RWPE1 (cell line): ENCODE results near the gene GPATCH2.

ENCODE experiments used
- CTCF ChIA-PET: fragments of 350-600 bp; sonication (Branson Sonifier 250); formaldehyde crosslinking; extraction: SDS; loops from one replicate; lab custom pipeline; 2021; lab: Yijun Ruan, JAX
- POLR2A ChIA-PET: fragments of 400-600 bp; formaldehyde crosslinking; extraction: SDS; loops from one replicate; lab custom pipeline; 2020; ENCODE audit warnings: antibody characterized with exemption; ENCODE audit not compliant: low non-redundant PET; lab: Yijun Ruan, JAX
- DNase-seq: peaks from one replicate; pipeline ENCODE4 v3.0.0; 2012; ENCODE audit warnings: low spot score
- H3K27ac ChIP-seq: fragments of 450-650 bp; 2 replicates; pipeline ENCODE4 v1.5.1; 2017
- TF ChIP-seq, protein P1 (sequence below): fragments of 450-650 bp; conservative IDR thresholded peaks from 2 replicates; pipeline ENCODE4 v1.5.1; 2017; ENCODE audit warnings: low read depth, mild to moderate bottlenecking

Gene GPATCH2

DNA sequence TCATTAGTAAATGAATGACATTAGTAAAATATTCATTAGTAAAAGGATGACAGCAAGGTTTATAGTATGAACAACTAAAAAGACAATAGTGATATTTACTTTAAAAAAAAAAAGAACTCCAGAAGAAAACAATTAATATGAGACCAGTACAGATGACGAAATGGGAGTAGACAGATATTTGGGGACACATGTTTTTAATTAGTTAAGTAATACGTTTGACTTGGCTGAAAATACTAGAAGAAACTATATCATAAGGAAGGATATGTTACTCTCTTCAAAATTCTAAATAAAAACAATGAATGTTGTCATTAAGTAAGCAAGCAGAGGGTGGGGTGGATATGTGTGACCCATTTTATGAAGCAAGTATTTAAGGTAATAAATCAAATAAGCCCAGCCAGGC is 61.9 kb downstream of the GPATCH2 start:
- CTCF ChIA-PET, result no interaction called here
- DNase-seq, result no peak
- POLR2A ChIA-PET, result no interaction called here
- no peak overlapping the region for H3K27ac ChIP-seq
- TF ChIP-seq, protein P1, sequence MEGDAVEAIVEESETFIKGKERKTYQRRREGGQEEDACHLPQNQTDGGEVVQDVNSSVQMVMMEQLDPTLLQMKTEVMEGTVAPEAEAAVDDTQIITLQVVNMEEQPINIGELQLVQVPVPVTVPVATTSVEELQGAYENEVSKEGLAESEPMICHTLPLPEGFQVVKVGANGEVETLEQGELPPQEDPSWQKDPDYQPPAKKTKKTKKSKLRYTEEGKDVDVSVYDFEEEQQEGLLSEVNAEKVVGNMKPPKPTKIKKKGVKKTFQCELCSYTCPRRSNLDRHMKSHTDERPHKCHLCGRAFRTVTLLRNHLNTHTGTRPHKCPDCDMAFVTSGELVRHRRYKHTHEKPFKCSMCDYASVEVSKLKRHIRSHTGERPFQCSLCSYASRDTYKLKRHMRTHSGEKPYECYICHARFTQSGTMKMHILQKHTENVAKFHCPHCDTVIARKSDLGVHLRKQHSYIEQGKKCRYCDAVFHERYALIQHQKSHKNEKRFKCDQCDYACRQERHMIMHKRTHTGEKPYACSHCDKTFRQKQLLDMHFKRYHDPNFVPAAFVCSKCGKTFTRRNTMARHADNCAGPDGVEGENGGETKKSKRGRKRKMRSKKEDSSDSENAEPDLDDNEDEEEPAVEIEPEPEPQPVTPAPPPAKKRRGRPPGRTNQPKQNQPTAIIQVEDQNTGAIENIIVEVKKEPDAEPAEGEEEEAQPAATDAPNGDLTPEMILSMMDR, result no peak

DNA sequence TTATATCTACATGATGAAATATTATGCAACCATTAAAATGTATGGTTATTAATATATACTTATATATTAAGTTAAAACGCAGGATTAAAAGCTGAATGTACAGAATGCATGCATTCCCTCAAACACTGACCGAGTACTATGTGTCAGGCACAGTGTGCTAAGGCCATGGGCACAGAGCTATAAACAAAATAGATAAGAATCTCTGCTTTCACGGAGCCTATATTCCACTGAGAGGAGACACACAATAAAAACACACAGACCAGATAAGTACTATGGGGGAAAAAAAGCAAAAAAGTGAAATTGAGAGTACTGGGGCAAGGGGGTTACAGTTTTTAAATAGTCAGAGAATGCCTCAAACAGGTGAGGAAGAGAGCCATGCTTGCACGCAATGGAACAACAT is 62.7 kb downstream of the GPATCH2 start:
- POLR2A ChIA-PET, result no interaction called here
- TF ChIP-seq, protein P1, result no peak
- no peak for DNase-seq
- no peak overlapping the region for H3K27ac ChIP-seq
- CTCF ChIA-PET, result no interaction called here

DNA sequence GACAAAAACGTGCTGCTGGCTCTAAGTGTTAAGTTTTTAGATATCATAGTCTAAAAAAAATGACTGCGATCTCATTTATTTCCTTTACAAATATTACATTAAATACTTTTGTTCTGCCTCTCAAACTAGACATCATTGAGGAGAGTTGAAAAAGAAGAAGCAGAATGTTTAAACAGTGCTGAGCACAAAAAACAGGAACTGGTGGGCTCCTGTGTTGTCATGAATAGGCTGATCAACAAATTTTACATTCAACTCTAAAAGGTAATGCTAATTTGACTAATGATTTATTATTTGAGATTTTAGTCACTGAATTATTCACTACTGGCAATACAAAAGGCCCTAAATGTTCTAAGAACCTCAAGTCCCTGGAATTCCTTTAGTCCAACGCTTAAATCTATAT is 66.1 kb downstream of the GPATCH2 start:
- POLR2A ChIA-PET, result no interaction called here

DNA sequence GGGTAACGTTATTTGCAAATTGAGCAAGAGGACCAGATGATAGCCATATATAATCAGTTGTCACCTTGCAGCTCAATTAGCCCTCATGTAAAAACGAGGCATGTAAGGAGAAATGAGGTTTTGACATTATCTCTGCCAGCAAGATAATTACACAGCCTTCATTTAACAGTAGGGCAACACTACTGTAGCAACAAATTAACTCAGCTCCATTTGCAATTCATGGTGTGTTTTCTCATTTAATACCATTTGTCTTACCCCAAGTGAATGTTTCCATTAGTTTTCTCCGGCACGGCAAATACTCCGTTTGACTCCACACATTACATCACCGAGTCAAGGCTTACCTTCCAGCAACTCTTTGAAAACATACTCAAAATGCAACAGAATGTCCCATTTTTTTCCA is 66.7 kb downstream of the GPATCH2 start:
- ChIA-PET POLR2A (no interaction called here), CTCF (no interaction called here)
- TF ChIP-seq, protein P1, result no peak
- H3K27ac ChIP-seq, result no peak overlapping the region
- DNase-seq, result no peak

More for the DNA sequence above, 66.1 kb downstream of the GPATCH2 start:
- CTCF ChIA-PET, result no interaction called here
- DNase-seq, result no peak
- H3K27ac ChIP-seq, result no peak overlapping the region
- TF ChIP-seq, protein P1, result no peak

DNA sequence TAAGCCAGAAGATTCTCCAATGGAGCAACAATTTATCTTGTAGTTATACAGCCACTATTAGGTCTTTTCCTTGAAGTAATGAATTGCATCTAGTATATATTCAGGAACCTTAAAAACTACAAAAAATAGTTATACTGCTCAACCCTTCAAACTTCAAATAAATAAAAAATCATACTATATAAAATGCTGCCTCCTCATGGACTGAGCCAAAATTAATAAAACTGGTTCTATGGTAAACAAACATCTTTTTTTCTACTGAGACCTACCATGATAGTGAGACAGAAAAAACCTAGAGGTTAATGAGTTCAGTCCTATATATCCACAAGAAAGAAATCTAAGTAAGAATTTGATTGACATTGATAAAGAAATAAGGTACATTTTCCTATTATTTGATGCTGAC is 67.7 kb downstream of the GPATCH2 start:
- H3K27ac ChIP-seq, result no peak overlapping the region
- POLR2A ChIA-PET, result no interaction called here
- no peak for DNase-seq
- TF ChIP-seq, protein P1, result no peak
- CTCF ChIA-PET, result no interaction called here

DNA sequence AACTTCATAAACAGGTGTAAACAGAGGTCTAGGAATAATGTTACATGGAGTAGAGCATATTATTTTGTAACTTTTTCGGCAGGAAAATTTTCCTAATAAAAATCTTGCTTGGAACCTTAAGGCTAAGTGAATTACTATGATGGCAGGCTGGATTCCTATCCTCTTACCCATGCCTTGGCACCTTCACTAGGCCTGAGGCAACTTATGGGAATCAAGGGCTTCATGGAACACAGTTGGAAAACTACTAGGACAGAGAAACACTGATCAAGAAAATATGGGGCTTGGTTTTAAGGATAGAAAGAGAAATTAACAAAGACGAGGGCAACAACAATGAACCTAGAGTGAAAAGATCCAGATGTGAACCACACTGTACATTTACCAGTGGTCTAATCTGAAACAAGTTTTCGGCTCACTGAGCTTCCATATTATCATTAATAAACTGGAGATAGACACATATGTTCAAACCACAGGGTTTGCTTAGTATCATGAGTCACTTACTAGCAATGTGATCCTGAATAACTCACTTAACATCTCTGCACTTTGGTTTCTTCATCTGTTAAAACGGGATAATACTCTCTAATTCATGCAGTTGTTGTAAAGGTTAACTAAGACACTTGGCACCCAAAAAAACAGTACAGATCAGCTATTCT is 68.5 kb downstream of the GPATCH2 start:
- peak; percentile 74 for DNase-seq
- ChIA-PET CTCF (interaction anchor here (0.7 kb wide), 1 partner anchor 81 kb away, joined by 3 read pairs; no protein-coding TSS in a partner anchor), POLR2A (no interaction called here)
- H3K27ac ChIP-seq, result no peak overlapping the region
- TF ChIP-seq, protein P1, result no peak
